ENCODE results near the gene VASH1. TPM values are rescaled to one million over a fixed set of nuclear protein-coding genes. Genes with fewer than 3 reads are reported as not detected.

Gene VASH1
- total RNA-seq, 1 experiment from 2014 or later: not detected

GRCh38 chr14:76771437-76771980, 10.2 kb downstream of the VASH1 start:
- no peak for DNase-seq (ENCODE audit: low spot score)

GRCh38 chr14:76772300-76773187, 11.3 kb downstream of the VASH1 start:
- DNase-seq (ENCODE audit: low spot score): no peak

GRCh38 chr14:76773188-76773885, 12.1 kb downstream of the VASH1 start:
- peak; percentile 25 for DNase-seq (ENCODE audit: low spot score)

- DNase-seq (ENCODE audit: low spot score): no peak
These were observed 12.9 kb downstream of the VASH1 start for GRCh38 chr14:76773956-76774820.

- no peak for DNase-seq (ENCODE audit: low spot score)
These were observed 13.8 kb downstream of the VASH1 start for GRCh38 chr14:76774821-76775694.

GRCh38 chr14:76775695-76776427, 14.6 kb downstream of the VASH1 start:
- DNase-seq (ENCODE audit: low spot score): no peak

- no peak for DNase-seq (ENCODE audit: low spot score)
These were observed 15.4 kb downstream of the VASH1 start for GRCh38 chr14:76776428-76777251.

- no peak for DNase-seq (ENCODE audit: low spot score)
These were observed 16.5 kb downstream of the VASH1 start for GRCh38 chr14:76777721-76778120.

- DNase-seq (ENCODE audit: low spot score): no peak
These were observed 17.4 kb downstream of the VASH1 start for GRCh38 chr14:76778546-76779215.

- no peak for DNase-seq (ENCODE audit: low spot score)
These were observed 18.2 kb downstream of the VASH1 start for GRCh38 chr14:76779221-76780057.

GRCh38 chr14:76780058-76780345, 18.7 kb downstream of the VASH1 start:
- no peak for DNase-seq (ENCODE audit: low spot score)

- no peak for DNase-seq (ENCODE audit: low spot score)
These were observed 19.1 kb downstream of the VASH1 start for GRCh38 chr14:76780360-76780759.

GRCh38 chr14:76780875-76781647, 19.8 kb downstream of the VASH1 start:
- no peak for DNase-seq (ENCODE audit: low spot score)

GRCh38 chr14:76781648-76782051, 20.4 kb downstream of the VASH1 start:
- no peak for DNase-seq (ENCODE audit: low spot score)

- DNase-seq (ENCODE audit: low spot score): no peak
These were observed 21.0 kb downstream of the VASH1 start for GRCh38 chr14:76782115-76782884.
